Stimulated activated CD4-positive, alpha-beta T cell treated with anti-CD3 and anti-CD28 coated beads, Interleukin-2, amount 100 ng/mL, for 48 hours (primary cell): ENCODE data around the gene OSBPL10.
"Not testable (repeated sequence)": the region's sequence is repeated elsewhere in the genome, so short reads cannot be mapped to it uniquely, and the experiment has no call there.

Experiments used
- DNase-seq, 2 donors: peaks; one replicate each; pipeline ENCODE4 v3.0.0-alpha.2; 2020

The OSBPL10 gene

GRCh38 chr3:31802981-31803740 lies 177.9 kb downstream of the OSBPL10 start:
- no peak for DNase-seq

GRCh38 chr3:31800436-31800835 lies 180.6 kb downstream of the OSBPL10 start:
- no peak for DNase-seq

- DNase-seq = no peak
These were observed 182.2 kb downstream of the OSBPL10 start for GRCh38 chr3:31798840-31799239.

- DNase-seq = no peak
These were observed 187.2 kb downstream of the OSBPL10 start for GRCh38 chr3:31793821-31794220.

GRCh38 chr3:31791090-31791430 lies 190.0 kb downstream of the OSBPL10 start:
- no peak for DNase-seq

GRCh38 chr3:31790193-31791089 lies 190.6 kb downstream of the OSBPL10 start:
- no peak for DNase-seq

- no peak for DNase-seq
These were observed 191.6 kb downstream of the OSBPL10 start for GRCh38 chr3:31789429-31789828.

DNA sequence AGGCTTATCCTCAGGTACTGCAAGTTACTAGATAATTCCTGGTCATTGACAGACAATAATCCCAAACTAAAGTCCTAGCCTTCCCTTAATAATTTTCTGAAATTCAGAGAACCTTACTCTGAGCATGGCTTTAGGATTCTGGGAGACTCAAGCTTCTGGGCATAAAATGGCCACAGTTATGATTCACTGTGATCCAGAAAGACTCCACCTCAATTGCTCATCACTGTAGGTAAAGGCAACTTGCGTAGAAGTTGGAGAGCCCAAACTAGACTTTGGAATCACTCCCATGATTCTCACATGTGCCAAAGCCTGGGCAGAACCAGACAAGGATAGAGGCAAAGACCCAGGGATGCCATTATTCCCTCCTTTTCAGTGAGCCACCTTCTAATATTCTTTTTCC lies 195.3 kb downstream of the OSBPL10 start:
- no peak for DNase-seq

- DNase-seq = no peak
These were observed 195.8 kb downstream of the OSBPL10 start for GRCh38 chr3:31785286-31785685.

GRCh38 chr3:31783851-31784250 lies 197.2 kb downstream of the OSBPL10 start:
- DNase-seq = not testable (repeated sequence)

- DNase-seq = not testable (repeated sequence)
These were observed 198.8 kb downstream of the OSBPL10 start for GRCh38 chr3:31782306-31782705.

GRCh38 chr3:31779514-31779913 lies 201.5 kb downstream of the OSBPL10 start:
- DNase-seq = no peak

- DNase-seq = no peak
These were observed 203.2 kb downstream of the OSBPL10 start for GRCh38 chr3:31777887-31778286.

DNA sequence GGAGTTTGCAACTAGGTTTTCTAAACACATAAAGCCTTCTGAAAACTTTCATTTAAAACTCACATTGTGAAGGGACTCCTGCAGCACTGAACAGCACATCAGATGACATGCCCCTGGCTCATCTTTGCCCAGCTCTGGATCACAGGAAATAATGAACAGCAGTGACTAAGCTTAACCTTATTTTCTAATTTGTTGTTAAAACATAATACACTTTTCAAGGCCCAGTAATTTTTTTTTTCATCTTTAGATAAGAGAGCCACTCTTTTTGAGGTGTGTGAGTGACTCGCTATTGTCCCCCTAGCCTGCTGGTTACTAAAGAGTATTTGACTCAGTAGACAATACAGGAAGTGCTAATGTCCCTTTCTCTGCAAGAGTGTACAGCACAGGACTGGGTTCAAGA lies 204.0 kb downstream of the OSBPL10 start:
- no peak for DNase-seq

- DNase-seq = no peak
These were observed 205.0 kb downstream of the OSBPL10 start for GRCh38 chr3:31776016-31776415.

GRCh38 chr3:31775383-31775782 lies 205.7 kb downstream of the OSBPL10 start:
- DNase-seq = no peak

- no peak for DNase-seq
These were observed 208.1 kb downstream of the OSBPL10 start for GRCh38 chr3:31772758-31773473.

DNA sequence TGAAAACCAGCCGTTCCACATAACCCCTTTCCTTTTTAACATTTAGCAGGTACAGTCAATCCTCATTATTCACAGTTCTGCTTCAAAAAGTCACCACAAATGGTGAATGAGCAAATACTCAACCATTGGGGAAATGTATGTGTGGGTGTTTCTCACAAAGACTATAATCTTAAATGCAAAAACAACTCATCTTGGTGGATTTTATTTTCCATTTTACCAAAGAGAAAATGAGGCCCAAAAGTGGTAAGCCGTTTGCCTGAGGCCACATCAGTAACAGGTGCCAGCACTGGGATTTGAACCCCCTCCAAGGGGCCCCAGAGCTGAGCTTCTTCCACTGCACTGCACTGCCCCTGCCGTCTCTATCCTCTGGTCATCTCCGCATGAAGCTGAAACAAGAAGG lies 208.8 kb downstream of the OSBPL10 start:
- DNase-seq = no peak

- no peak for DNase-seq
These were observed 210.2 kb downstream of the OSBPL10 start for GRCh38 chr3:31770822-31771326.

DNA sequence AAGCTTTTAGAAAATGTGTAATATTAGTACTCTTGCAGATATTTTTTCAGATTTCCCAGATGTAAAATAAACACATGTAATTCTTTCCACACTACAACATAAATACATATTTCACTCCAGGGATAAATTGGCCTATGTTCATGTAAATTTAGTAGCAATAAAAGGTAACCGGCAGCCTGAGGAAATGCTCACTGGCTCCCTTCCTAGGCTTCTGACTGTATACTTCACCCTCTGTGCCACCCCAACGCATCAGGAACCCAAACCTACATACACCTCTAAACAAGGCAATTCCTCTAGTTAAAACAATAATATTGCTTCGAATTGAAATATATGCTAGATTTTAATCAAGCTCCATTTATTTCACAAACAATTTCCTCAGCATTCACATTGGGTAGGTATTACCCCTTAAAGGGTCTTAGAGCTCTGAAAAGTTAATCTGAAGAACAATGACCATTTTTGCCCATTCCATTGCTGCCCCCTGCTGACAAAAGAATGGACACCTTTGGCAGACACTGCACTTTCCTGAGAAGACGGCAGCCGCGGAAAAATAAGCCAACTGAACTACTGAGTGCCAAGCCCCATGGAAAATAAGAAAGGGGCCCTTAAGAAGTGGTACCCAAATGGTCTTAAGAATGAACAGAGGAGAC lies 212.5 kb downstream of the OSBPL10 start:
- peak; percentile 50 to 54 for DNase-seq

DNA sequence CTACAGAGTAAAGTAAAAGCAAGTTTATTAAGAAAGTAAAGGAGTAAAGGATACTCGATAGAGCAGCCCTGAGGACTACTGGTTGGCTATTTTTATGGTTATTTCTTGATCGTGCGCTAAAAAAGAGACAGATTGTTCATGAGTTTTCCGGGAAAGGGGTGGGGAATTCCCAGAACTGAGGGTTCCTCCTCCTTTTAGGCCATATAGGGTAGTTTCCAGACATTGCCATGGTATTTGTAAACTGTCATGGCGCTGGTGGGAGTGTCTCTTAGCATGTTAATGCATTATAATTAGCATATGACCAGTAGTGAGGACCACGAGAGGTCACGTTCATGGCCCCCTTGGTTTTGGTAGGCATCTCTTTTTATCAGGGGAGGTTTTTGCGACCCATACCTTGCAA lies 213.1 kb downstream of the OSBPL10 start:
- DNase-seq = no peak

DNA sequence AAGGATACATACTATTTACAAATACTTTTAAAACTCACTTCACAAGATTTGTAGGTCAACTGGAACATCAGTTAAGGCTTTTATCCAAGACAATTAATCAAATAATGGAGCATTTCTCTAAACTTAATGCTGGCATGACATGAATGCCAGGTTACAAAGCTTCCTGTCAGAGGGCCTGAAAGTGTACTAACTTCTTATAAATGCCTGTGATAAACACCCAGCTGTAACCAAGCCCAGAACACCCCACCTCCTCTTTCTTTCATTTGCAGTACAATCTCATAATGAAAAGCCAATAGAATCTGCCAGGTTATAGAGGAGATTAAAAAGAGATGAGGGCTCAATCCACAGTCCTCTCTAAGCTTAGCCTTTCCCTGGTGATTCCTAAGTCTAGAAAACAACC lies 214.4 kb downstream of the OSBPL10 start:
- no peak for DNase-seq

- no peak for DNase-seq
These were observed 215.2 kb downstream of the OSBPL10 start for GRCh38 chr3:31765871-31766270.
